Measurements from ENCODE around the gene OSM.

DNA sequence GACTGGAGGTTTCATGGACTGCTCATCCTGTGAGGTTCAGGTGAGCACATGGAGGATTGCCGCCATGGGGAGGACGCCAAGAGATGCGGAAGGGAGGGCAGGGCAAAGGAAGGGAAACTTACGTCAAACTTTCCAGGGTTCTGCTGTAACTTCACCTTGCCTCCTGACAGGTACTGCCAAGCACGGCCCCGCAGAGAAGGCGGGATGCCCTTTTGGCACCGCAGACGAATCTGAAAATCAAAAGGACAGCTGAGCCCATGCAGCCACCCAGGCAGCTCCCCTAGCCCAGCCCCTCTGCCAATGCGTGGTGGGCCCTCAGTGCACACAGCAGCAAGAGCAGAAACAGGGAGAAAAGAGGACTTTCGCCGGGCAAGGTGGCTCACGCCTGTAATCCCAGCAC is 32.7 kb upstream of the OSM start:
- no peak for TF ChIP-seq RAD21 (IDR thresholded peaks at IDR 0.05; ENCODE audit: low read depth)
- no peak for TF ChIP-seq POLR2AphosphoS5 (IDR thresholded peaks at IDR 0.05; ENCODE audit: low read depth, low read length)
- TF ChIP-seq POLR2A (IDR thresholded peaks at IDR 0.05; ENCODE audit: borderline replicate concordance, extremely low read depth, insufficient read depth, insufficient read length), result no peak
- no peak for TF ChIP-seq CTCF (IDR thresholded peaks at IDR 0.05 in 2 of 3, conservative IDR thresholded peaks at IDR 0.05 in 1 of 3; ENCODE audit: borderline replicate concordance in 1 of 3, insufficient read depth in 1 of 3, low read depth in 2 of 3, low read length in 2 of 3)
- TF ChIP-seq ELF1 (IDR thresholded peaks at IDR 0.05; ENCODE audit: borderline replicate concordance, low read depth), result no peak
- no peak for TF ChIP-seq REST (IDR thresholded peaks at IDR 0.05; ENCODE audit: low read depth)
- no peak for TF ChIP-seq SIN3A (IDR thresholded peaks at IDR 0.05; ENCODE audit: low read depth)
- no peak for TF ChIP-seq JUND (IDR thresholded peaks at IDR 0.05)
- no peak for TF ChIP-seq SRF (IDR thresholded peaks at IDR 0.05; ENCODE audit: low read depth)
- no peak for TF ChIP-seq YY1 (IDR thresholded peaks at IDR 0.05; ENCODE audit: extremely low read depth, insufficient replicate concordance, low read depth, low read length)
- TF ChIP-seq EZH2 (IDR thresholded peaks at IDR 0.05), result no peak
- no peak for TF ChIP-seq ZNF274 (IDR thresholded peaks at IDR 0.05; ENCODE audit: low read depth, low read length)

Measured in HCT116 (cell line).